ENCODE data around the gene SAMD10.

The SAMD10 gene

GRCh38 chr20:63956664-63957003 lies 22.8 kb downstream of the SAMD10 start:
- DNase-seq (ENCODE audit: low read depth in 2 of 2): no peak

GRCh38 chr20:63955827-63956663 lies 23.4 kb downstream of the SAMD10 start, which contains the start of gene UCKL1:
Gene UCKL1 (minus strand): TSS chr20:63956416. CDS start chr20:63956372, 44 bp downstream.
- DNase-seq (ENCODE audit: low read depth in 2 of 2): peak; percentile 84 to 88

- no peak for DNase-seq (ENCODE audit: low read depth in 2 of 2)
Measured at GRCh38 chr20:63955281-63955826, 24.1 kb downstream of the SAMD10 start.

GRCh38 chr20:63953764-63954429 lies 25.5 kb downstream of the SAMD10 start:
- no peak for DNase-seq (ENCODE audit: low read depth in 2 of 2)

GRCh38 chr20:63952769-63953168 lies 26.7 kb downstream of the SAMD10 start:
- no peak for DNase-seq (ENCODE audit: low read depth in 2 of 2)

- DNase-seq (ENCODE audit: low read depth in 2 of 2): no peak
Measured at GRCh38 chr20:63952210-63952535, 27.3 kb downstream of the SAMD10 start.

- no peak for DNase-seq (ENCODE audit: low read depth in 2 of 2)
Measured at GRCh38 chr20:63951398-63952209, 27.8 kb downstream of the SAMD10 start.

- no peak for DNase-seq (ENCODE audit: low read depth in 2 of 2)
Measured at GRCh38 chr20:63950701-63951397, 28.6 kb downstream of the SAMD10 start.

- no peak for DNase-seq (ENCODE audit: low read depth in 2 of 2)
Measured at GRCh38 chr20:63947638-63948456, 31.6 kb downstream of the SAMD10 start.

GRCh38 chr20:63946986-63947637 lies 32.3 kb downstream of the SAMD10 start:
- DNase-seq (ENCODE audit: low read depth in 2 of 2): no peak

GRCh38 chr20:63945921-63946920 lies 33.2 kb downstream of the SAMD10 start:
- no peak for DNase-seq (ENCODE audit: low read depth in 2 of 2)

GRCh38 chr20:63945031-63945658 lies 34.3 kb downstream of the SAMD10 start:
- no peak for DNase-seq (ENCODE audit: low read depth in 2 of 2)

- DNase-seq (ENCODE audit: low read depth in 2 of 2): no peak
Measured at GRCh38 chr20:63944078-63944941, 35.1 kb downstream of the SAMD10 start.

GRCh38 chr20:63943808-63944077 lies 35.7 kb downstream of the SAMD10 start:
- no peak for DNase-seq (ENCODE audit: low read depth in 2 of 2)

- no peak for DNase-seq (ENCODE audit: low read depth in 2 of 2)
Measured at GRCh38 chr20:63942969-63943807, 36.3 kb downstream of the SAMD10 start.

GRCh38 chr20:63942250-63942951 lies 37.0 kb downstream of the SAMD10 start:
- peak in 1 of 2 donors; percentile 60 for DNase-seq (ENCODE audit: low read depth in 2 of 2)

Data from stimulated activated CD4-positive, alpha-beta T cell treated with anti-CD3 and anti-CD28 coated beads, Interleukin-4, amount 100 ng/mL, for 48 hours (primary cell).